ENCODE results near the gene AP4B1. TPM values are rescaled to one million over a fixed set of nuclear protein-coding genes. Genes with fewer than 3 reads are reported as not detected.

Gene AP4B1
- total and polyA plus RNA-seq, 9 of the 15 experiments (the other 6 are each of a cell fraction or from before 2014, with no cell fraction given), result 15.8 to 36.5 (median 24.6) TPM

GRCh38 chr1:113949007-113949406 lies 44.4 kb upstream of the AP4B1 start (continued):
- TF ChIP-seq, protein P1, sequence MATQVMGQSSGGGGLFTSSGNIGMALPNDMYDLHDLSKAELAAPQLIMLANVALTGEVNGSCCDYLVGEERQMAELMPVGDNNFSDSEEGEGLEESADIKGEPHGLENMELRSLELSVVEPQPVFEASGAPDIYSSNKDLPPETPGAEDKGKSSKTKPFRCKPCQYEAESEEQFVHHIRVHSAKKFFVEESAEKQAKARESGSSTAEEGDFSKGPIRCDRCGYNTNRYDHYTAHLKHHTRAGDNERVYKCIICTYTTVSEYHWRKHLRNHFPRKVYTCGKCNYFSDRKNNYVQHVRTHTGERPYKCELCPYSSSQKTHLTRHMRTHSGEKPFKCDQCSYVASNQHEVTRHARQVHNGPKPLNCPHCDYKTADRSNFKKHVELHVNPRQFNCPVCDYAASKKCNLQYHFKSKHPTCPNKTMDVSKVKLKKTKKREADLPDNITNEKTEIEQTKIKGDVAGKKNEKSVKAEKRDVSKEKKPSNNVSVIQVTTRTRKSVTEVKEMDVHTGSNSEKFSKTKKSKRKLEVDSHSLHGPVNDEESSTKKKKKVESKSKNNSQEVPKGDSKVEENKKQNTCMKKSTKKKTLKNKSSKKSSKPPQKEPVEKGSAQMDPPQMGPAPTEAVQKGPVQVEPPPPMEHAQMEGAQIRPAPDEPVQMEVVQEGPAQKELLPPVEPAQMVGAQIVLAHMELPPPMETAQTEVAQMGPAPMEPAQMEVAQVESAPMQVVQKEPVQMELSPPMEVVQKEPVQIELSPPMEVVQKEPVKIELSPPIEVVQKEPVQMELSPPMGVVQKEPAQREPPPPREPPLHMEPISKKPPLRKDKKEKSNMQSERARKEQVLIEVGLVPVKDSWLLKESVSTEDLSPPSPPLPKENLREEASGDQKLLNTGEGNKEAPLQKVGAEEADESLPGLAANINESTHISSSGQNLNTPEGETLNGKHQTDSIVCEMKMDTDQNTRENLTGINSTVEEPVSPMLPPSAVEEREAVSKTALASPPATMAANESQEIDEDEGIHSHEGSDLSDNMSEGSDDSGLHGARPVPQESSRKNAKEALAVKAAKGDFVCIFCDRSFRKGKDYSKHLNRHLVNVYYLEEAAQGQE (IDR thresholded peaks at IDR 0.05; ENCODE audit: borderline replicate concordance), result peak; percentile 42; the same call in 1 of the 2 replicates
- TF ChIP-seq, protein P1 (CRISPR knock-in tag; IDR thresholded peaks at IDR 0.05; ENCODE audit: low read depth), result no peak
- TF ChIP-seq, protein P2, sequence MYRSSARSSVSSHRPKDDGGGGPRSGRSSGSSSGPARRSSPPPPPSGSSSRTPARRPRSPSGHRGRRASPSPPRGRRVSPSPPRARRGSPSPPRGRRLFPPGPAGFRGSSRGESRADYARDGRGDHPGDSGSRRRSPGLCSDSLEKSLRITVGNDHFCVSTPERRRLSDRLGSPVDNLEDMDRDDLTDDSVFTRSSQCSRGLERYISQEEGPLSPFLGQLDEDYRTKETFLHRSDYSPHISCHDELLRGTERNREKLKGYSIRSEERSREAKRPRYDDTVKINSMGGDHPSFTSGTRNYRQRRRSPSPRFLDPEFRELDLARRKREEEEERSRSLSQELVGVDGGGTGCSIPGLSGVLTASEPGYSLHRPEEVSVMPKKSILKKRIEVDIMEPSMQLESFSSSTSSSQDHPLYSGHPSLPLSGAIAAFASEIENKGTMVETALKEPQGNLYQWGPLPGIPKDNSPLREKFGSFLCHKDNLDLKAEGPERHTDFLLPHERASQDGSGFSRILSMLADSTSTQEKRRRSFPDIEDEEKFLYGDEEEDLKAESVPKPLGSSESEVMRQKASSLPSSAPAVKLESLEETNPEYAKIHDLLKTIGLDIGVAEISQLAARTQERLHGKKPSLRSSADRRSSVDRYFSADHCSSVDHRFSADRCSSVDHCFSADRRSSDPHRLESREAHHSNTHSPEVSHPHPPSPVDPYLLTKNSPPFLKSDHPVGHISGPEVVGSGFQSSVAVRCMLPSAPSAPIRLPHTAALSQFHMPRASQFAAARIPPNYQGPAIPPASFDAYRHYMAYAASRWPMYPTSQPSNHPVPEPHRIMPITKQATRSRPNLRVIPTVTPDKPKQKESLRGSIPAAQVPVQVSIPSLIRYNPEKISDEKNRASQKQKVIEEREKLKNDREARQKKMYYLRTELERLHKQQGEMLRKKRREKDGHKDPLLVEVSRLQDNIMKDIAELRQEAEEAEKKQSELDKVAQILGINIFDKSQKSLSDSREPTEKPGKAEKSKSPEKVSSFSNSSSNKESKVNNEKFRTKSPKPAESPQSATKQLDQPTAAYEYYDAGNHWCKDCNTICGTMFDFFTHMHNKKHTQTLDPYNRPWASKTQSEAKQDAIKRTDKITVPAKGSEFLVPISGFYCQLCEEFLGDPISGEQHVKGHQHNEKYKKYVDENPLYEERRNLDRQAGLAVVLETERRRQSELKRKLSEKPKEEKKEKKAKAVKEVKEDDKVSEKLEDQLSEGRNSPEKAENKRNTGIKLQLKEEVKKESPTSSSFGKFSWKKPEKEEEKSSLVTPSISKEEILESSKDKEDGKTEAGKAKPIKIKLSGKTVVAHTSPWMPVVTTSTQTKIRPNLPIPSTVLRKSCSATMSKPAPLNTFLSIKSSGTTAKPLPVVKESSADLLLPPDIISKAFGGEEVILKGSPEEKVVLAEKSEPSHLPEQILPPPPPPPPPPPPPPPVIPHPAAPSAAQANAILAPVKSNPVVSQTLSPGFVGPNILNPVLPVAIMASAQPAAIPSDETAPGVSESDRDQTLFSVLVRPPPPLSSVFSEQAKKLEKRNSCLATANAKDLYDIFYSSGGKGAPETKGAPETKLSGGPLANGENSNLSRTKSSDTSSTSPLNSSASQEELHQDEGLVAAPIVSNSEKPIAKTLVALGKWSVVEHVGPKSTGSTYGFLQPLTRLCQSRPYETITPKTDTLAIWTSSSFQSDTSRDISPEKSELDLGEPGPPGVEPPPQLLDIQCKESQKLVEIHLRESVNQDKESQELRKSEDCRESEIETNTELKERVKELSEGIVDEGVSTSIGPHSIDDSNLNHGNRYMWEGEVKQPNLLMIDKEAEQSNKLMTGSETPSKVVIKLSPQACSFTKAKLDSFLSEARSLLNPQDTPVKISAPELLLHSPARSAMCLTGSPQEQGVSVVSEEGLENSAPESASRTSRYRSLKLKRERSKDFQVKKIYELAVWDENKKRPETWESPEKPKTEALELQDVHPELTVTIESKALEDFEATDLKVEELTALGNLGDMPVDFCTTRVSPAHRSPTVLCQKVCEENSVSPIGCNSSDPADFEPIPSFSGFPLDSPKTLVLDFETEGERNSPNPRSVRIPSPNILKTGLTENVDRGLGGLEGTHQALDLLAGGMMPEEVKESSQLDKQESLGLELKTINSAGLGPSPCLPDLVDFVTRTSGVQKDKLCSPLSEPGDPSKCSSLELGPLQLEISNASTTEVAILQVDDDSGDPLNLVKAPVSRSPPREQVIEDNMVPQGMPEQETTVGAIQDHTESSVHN (IDR thresholded peaks at IDR 0.05; ENCODE audit: borderline replicate concordance in 1 of 2, low read depth in 1 of 2), result no peak
- no peak for TF ChIP-seq MLLT1 (IDR thresholded peaks at IDR 0.05)

Measured in K562 (cell line).